Fibroblast of skin of abdomen (primary cell): ENCODE measurements around the gene SPOUT1.
"Not testable (repeated sequence)": the region's sequence is repeated elsewhere in the genome, so short reads cannot be mapped to it uniquely, and the experiment has no call there.

Experiments
- DNase-seq: peaks from one replicate; pipeline ENCODE4 v3.0.0-alpha.2; 2013

The SPOUT1 gene

DNA sequence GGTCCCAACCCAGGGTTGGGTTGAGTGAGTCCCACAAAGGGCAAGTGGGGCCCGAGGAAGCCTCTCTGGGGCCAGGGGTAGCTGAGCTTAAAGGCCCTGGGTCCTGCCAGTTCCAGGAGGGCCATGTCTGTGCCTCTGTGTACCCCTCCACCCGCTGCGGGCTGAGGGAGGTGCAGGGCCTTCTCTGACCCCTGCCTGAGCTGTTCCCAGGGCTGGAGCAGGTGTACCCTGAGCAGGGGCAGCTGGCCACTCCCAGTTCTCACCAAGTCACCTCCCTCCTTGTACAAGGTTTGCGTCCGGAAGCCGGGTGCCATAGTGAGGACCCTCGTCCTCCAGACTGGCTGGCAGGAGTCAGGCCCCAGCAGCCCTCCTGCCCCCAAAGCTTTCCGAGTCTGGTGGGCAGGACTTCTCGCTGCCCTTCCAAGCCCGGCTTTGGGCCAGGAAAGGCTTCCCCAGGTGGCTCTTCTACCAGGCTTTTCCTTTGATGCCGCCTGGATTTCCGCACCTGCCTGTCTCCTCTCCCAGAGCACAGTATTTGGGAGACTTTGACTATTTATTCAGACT lies 20.5 kb downstream of the SPOUT1 start:
- DNase-seq, result no peak

DNA sequence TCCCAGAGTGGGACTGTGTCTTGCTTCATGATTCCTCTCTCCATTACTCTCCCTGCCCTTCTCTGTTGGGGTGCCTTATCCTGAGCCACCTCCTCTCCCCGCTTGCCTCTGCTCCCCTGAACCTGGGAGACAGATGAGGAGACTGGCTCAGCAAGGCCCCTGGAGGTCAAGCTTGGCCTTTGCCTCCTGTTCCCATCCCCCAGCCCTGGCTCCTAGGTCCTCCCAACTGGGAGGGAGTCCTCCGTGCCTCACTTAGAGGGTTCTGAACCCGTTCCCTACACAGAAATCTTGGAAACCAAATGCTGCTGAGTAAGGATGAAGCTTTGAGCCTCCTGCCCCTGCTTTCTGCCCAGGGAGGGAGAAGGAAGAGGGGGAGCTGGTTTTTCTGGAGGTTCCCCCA lies 21.1 kb downstream of the SPOUT1 start:
- no peak for DNase-seq

DNA sequence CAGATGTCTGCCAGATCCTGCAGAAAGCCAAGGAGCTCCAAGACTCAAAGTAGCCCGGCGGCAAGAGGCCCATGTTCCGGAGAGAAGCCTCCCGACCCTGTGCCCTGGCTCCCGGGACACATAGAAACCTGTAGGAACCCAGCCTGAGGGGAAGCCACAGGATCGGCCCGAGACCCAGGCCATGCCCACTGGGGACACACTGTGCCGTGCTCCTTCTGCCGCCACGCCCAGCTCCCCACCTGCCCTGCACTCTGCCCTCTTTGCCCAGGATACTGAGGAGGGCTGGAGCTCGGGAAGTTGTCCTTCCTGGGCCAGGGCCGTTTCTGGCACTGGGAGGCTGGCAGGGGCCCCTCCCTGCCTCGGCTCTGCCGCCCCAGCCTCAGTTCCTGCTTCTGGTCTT lies 21.8 kb downstream of the SPOUT1 start:
- no peak for DNase-seq

DNA sequence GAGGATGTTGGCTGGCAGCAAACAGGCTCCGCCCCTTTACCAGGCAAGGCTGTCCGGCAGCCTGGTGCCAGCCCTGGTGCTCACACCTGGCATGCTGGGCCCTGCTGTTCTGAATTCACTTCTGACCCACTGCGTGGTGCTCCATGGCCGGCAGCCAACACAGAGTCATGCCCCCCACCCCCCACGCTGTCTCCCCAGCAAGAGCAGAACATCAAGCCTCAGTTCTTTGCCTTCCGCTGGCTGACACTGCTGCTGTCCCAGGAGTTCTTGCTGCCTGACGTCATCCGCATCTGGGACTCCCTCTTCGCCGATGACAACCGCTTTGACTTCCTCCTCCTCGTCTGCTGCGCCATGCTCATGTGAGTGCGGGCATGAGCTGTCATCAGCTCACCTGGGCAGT lies 23.9 kb downstream of the SPOUT1 start:
- DNase-seq, result no peak

DNA sequence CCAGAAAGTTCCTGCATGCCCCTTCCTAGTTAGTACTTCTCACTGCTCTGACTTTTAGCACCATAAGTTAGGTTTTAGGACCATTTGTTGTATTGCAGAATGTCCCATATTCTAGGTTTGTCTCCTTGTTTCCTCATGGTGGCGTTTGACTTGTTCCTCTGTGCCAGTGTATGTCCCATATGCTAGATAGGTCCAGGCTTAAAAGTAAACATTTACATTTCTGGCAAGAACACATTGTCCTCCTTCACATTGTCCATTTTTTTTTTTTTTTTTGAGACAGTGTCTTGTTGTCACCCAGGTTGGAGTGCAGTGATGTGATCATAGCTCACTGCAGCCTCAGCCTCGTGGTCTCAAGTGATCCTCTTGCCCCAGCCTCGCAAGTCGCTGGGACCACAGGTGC lies 27.1 kb downstream of the SPOUT1 start:
- no peak for DNase-seq

DNA sequence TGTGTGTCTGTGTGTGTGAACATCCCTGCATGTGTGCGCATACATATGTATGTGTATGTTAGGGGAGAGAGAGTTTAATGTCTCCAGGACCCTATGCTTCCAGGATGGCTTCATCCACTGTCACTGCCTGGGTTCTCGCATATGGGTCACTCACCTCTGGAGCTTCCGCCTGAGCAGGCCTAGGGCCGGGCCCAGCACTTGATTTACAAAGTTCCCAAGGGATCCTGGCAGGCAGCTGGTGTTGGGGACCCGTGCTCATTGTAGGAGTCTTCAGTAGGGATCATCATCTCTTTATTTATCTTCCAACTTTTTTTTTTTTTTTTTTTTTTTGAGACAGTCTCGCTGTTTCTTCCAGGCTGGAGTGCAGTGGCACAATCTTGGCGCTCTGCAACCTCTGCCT lies 29.5 kb downstream of the SPOUT1 start:
- DNase-seq, result no peak

GRCh38 chr9:128798896-128799295 lies 30.7 kb downstream of the SPOUT1 start:
- DNase-seq, result no peak

- not testable (repeated sequence) for DNase-seq
Observed at GRCh38 chr9:128794961-128795360, 34.6 kb downstream of the SPOUT1 start.

DNA sequence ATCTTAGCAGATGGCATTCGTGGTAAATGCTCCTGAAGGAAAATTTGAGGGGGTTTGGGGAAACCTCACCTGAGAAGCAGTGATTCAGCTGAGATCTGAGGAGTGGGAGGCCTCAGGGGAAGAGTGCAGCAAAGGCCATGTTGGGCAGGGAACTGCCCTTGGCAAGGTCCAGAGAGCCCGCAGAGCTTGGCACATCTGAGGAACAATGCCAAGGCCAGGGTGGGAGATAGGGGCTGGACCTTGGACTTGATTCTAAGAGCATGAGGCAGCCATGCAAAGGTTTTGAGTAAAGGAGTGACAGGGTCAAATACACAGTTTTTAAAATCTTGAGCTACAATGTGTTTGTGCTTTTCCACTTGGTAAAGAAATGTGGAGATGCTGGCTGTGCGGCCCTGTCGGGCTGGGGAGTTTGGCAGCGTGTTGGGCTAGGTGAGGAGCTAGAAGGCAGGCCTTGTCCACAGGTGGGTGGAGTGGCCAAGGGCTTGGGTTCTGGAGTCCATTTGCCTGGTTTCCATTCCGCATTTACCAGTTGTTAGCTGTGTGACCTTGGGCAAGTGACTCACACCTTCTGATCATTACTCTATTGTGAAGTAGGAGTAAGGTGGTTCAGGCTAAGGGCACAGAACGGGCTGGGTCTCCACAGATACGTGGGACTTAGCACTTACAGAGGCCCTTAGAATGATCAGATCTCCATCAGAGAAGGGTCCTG lies 36.5 kb downstream of the SPOUT1 start:
- no peak for DNase-seq

DNA sequence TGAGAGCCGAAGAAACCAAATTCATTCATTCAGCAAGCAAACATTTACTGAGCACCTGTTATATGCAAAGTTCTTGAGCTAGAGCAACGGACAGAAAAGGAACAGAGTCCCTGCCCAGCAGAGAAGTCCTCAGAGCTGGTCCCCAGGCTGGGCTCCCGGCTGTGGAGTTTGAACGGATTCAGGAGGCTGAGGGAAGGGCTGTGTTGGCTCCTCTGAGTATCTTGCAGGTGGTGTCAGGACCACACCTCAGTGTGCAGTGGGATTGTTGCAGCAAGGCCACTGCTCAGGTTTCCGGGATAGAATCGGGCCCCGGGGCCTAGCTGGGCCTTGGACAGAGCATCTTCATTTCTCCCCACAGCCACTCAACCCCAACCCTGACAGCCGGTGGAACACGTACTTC lies 37.5 kb downstream of the SPOUT1 start:
- DNase-seq, result no peak

GRCh38 chr9:128790536-128790935 lies 39.1 kb downstream of the SPOUT1 start:
- DNase-seq, result no peak

DNA sequence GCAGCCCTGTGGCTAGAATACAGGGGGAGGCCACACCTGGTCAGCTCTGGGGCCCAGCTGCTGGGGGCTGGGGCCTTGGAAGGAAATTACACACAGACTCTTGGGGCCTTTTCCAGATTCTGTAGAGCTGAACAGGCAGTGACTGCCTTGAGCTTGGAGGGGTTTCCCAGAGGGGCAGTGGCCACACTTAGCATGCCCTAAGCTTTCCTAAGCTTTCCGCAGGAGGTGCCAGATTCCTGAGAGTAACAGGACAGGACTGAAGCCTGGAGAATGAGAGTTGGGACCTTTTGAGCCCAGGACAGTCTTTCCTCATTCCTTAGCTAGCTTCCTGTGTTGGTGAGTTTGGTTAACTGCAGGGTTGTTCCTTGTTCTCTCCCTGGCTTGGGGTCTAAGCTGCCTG lies 41.1 kb downstream of the SPOUT1 start:
- DNase-seq, result no peak

DNA sequence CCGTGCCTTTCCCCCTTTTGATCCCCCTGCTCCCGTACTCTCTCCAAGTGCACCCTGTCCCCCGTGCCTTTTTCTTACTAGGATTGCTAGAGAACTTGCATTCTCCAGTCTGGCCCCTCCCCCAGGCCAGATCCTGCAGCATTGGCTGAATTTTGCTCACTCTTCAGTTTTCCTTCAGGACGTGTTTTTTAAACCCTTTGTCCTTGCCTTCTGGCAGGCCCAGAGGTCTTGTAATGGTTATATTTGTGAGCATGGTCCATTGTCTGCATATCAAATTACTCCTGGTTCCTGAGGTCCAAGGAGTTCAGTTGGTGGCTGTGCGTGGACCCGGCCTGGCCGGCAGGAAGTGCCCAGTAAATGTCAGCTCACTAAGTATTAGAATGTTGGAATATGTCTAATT lies 41.9 kb downstream of the SPOUT1 start:
- DNase-seq, result no peak

GRCh38 chr9:128786681-128787601 lies 42.7 kb downstream of the SPOUT1 start, which contains the start of gene TBC1D13:
TBC1D13 (plus strand) TSS chr9:128787253; CDS start chr9:128787354, 101 bp downstream.
- DNase-seq, result peak; percentile 85

GRCh38 chr9:128785427-128785826 lies 44.2 kb downstream of the SPOUT1 start:
- no peak for DNase-seq

GRCh38 chr9:128782669-128783068 lies 46.9 kb downstream of the SPOUT1 start:
- no peak for DNase-seq

GRCh38 chr9:128781187-128782070 lies 48.2 kb downstream of the SPOUT1 start:
- DNase-seq, result no peak

DNA sequence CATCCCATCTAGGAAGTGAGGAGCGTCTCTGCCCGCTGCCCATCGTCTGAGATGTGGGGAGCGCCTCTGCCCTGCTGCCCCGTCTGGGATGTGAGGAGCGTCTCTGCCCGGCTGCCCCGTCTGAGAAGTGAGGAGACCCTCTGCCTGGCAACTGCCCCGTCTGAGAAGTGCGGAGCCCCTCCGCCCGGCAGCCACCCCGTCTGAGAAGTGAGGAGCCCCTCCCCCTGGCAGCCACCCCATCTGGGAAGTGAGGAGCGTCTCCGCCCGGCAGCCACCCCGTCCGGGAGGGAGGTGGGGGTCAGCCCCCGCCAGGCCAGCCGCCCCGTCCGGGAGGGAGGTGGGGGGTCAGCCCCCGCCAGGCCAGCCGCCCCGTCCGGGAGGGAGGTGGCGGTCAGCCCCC lies 49.5 kb downstream of the SPOUT1 start:
- DNase-seq, result not testable (repeated sequence)

GRCh38 chr9:128774804-128775203 lies 54.8 kb downstream of the SPOUT1 start:
- DNase-seq, result no peak

DNA sequence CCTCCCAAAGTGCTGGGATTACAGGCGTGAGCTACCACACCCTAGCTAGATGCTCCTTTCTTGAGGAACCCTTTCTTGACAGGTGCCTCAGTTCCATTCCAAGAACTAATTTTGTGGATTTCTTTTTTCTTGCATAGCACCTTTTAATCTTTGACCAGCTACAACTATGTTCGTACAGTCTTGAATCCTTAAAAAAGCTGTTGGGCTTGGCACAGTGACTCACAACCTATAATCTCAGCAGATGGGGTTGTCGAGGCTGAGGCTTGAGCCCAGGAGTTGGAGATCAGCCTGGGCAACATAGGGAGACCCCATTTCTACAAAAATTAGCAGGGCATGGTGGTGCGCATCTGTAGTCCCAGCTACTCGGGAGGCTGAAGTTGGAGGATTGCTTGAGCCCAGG lies 56.5 kb downstream of the SPOUT1 start:
- DNase-seq, result no peak

DNA sequence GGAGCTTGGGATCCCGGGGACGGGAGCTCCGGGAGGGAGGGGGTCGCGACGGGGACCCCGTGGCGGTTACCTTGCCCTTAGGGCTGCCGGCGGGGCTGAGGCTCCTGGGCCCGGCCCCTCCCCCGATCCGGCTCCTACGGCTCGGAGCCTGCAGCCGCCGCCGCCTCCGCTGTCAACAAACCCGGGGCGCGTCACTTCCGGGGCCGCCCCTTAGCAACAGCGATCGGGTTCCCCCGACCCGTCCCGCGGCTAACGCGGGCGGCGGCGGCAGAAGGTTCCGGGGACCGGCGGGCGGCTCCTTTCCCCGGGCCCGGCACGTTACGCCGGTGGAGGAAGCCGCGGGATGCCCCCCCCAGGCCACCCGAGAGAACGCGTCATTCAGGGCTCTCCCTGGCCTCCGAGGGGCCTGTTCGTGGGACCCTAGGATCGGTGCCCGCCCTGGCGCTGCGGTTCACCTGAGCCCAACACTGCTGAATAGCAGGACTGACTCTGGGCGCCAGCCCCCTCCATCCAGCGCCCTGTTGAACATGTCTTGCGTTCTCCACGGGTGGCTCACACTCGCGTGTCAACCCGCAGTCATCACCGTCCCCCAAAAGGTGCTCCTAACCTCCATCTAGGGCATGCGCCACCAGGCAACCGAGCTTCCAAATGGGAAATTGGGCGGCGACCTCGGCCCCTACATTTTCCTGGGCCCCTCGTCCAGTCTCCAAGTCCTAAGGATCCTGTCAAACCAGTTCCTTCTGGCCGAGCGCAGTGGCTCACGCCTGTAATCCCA lies 57.7 kb downstream of the SPOUT1 start, which contains the start of gene ZER1:
Gene ZER1, minus strand, starts transcription at position 183 of the 775 bp plus-strand sequence. CDS start 16,362 bp downstream, outside the sequence.
- peak; percentile 89 for DNase-seq
